GM12878 (cell line): Measurements from ENCODE around the gene LRTM2. TPM values are rescaled to one million over a fixed set of nuclear protein-coding genes. Genes with fewer than 3 reads are reported as not detected.

Experiments used
- ATAC-seq: fragments of 200-7000 bp; cut with Tn5 transposase; 3 replicates; pipeline ENCODE4 v1.9.1; 2020; ENCODE audit warnings: mild to moderate bottlenecking, moderate library complexity
- BruUV-seq: library from RNA; stranded (reverse); fragments of 400-500 nt; replicated peaks from 2 replicates; lab custom pipeline; 2021; lab: Mats Ljungman, UMichigan
- CTCF ChIA-PET: fragments of 300-600 bp; sonication (Branson Sonifier 250); formaldehyde crosslinking; extraction: SDS; loops from one replicate; lab custom pipeline; 2021; ENCODE audit warnings: inconsistent platforms; lab: Yijun Ruan, JAX
- POLR2A ChIA-PET: fragments of 350-600 bp; formaldehyde crosslinking; extraction: SDS; loops from one replicate; lab custom pipeline; 2021; ENCODE audit warnings: inconsistent platforms; lab: Charles Lee
- RAD21 ChIA-PET: fragments of 300-600 bp; sonication (Branson Sonifier 250); formaldehyde crosslinking; loops from one replicate; lab custom pipeline; 2023; ENCODE audit warnings: antibody characterized with exemption; ENCODE audit not compliant: unreplicated experiment; lab: Charles Lee
- SMC1A ChIA-PET: fragments of 300-600 bp; sonication (Branson Sonifier 250); formaldehyde crosslinking; loops from one replicate; lab custom pipeline; 2023; ENCODE audit not compliant: unreplicated experiment, uncharacterized antibody; lab: Charles Lee
- DNase-seq: peaks from one replicate; pipeline ENCODE4 v3.0.0-alpha.2; 2011; ENCODE audit warnings: low read depth, low spot score
- FAIRE-seq: peaks from 3 replicates; lab custom pipeline; 2011; peaks lifted over from hg19 to GRCh38; lab: Jason Lieb, UNC
- H2AFZ ChIP-seq: 2 replicates; pipeline ENCODE4 v1.6.0; 2011; ENCODE audit warnings: low read depth, low read length, control low read depth; ENCODE audit not compliant: control insufficient read depth
- H3K27ac ChIP-seq: 2 replicates; pipeline ENCODE4 v1.5.1; 2011; ENCODE audit warnings: control low read depth; ENCODE audit not compliant: control insufficient read depth, insufficient read depth
- H3K27me3 ChIP-seq, 2 experiments: replicated peaks in 1 of 2; 2 replicates each; pipeline versions ENCODE4 v1.6.0 to v1.6.1; 2011; ENCODE audit warnings: low read length in 1 of 2; ENCODE audit not compliant: control insufficient read depth in 2 of 2, insufficient read depth in 2 of 2
- H3K36me3 ChIP-seq, 2 experiments: 2 replicates each; pipeline ENCODE4 v1.5.1; 2011; ENCODE audit warnings: low read length in 1 of 2; ENCODE audit not compliant: control insufficient read depth in 2 of 2, insufficient read depth in 2 of 2
- H3K4me1 ChIP-seq: 2 replicates; pipeline ENCODE4 v1.6.1; 2011; ENCODE audit warnings: mild to moderate bottlenecking, low read length, moderate library complexity, mixed read lengths; ENCODE audit not compliant: control insufficient read depth, insufficient read depth
- H3K4me2 ChIP-seq: 2 replicates; pipeline ENCODE4 v1.6.0; 2011; ENCODE audit warnings: control low read depth; ENCODE audit not compliant: control insufficient read depth, insufficient read depth
- H3K4me3 ChIP-seq: fragments of 200-600 bp; sonication (generic); 2 replicates; pipeline ENCODE4 v1.5.1; 2016
- H3K79me2 ChIP-seq: 2 replicates; pipeline ENCODE4 v1.6.0; 2011; ENCODE audit warnings: low read length; ENCODE audit not compliant: control insufficient read depth, insufficient read depth
- H3K9ac ChIP-seq: 2 replicates; pipeline ENCODE4 v1.8.0; 2011; ENCODE audit warnings: low read length, control low read depth, mixed read lengths; ENCODE audit not compliant: control insufficient read depth, insufficient read depth
- H3K9me3 ChIP-seq: replicated peaks from 3 replicates; pipeline ENCODE4 v1.5.1; 2011; ENCODE audit warnings: mild to moderate bottlenecking, low read length; ENCODE audit not compliant: control insufficient read depth, insufficient read depth
- H4K20me1 ChIP-seq: 2 replicates; pipeline ENCODE4 v1.6.0; 2011; ENCODE audit not compliant: control insufficient read depth, insufficient read depth
- BACH1 ChIP-seq: fragments of 450-650 bp; IDR thresholded peaks from 2 replicates; pipeline ENCODE4 v1.6.1; 2017; ENCODE audit warnings: mild to moderate bottlenecking, borderline replicate concordance
- BHLHE40 ChIP-seq, 2 experiments: fragments of 450-650 bp in 1 of 2; IDR thresholded peaks; 2 replicates each; pipeline ENCODE4 v1.6.1; 2011 to 2017; ENCODE audit warnings: low read depth in 2 of 2, borderline replicate concordance in 1 of 2, improper control_type of control experiment in 1 of 2, low read length in 1 of 2, mild to moderate bottlenecking in 1 of 2
- NFIC ChIP-seq: IDR thresholded peaks from 2 replicates; pipeline ENCODE4 v1.6.1; 2012; ENCODE audit warnings: low read depth, mild to moderate bottlenecking, inconsistent platforms, low read length, moderate library complexity
- RB1 ChIP-seq: fragments of 450-650 bp; formaldehyde crosslinking; IDR thresholded peaks from 2 replicates; pipeline ENCODE4 v1.6.1; 2017; ENCODE audit warnings: mild to moderate bottlenecking, borderline replicate concordance
- SMARCA5 ChIP-seq: fragments of 450-650 bp; IDR thresholded peaks from 2 replicates; pipeline ENCODE4 v1.6.1; 2017; ENCODE audit warnings: mild to moderate bottlenecking
- SRF ChIP-seq, 2 experiments: IDR thresholded peaks; 2 replicates each; pipeline ENCODE4 v1.6.1; 2011; ENCODE audit warnings: low read depth in 2 of 2, low read length in 2 of 2, mild to moderate bottlenecking in 1 of 2, moderate library complexity in 1 of 2
- TBL1XR1 ChIP-seq: IDR thresholded peaks from 2 replicates; pipeline ENCODE4 v1.6.1; 2012; ENCODE audit warnings: low read depth, low read length, improper control_type of control experiment
- WGBS: methylation state at CpG from one replicate; pipeline ENCODE4 v1.1.6; 2016; ENCODE audit warnings: low lambda C conversion rate; ENCODE audit not compliant: insufficient replicate concordance, insufficient coverage; ENCODE audit errors: missing lambda C conversion rate; 5-methylcytosine and 5-hydroxymethylcytosine counted together
- in situ Hi-C: fragments of 300-500 bp; cut with MboI; formaldehyde crosslinking; loops from 9 replicates; pipeline ENCODE4 v1.14.3; 2018; ENCODE audit warnings: mixed read lengths
- intact Hi-C: fragments of 100-400 bp; cut with micrococcal nuclease; formaldehyde crosslinking; loops from one replicate; pipeline ENCODE4 v1.14.2; 2022; ENCODE audit not compliant: unreplicated experiment
- polyA plus RNA-seq, 11 experiments: library from polyadenylated mRNA; depleted of rRNA in 4 of 11; unstranded in 6 of 11; stranded (reverse) in 5 of 11; fragments of >200 nt; fragmentation: Nextera tagmentation in 4 of 11; fragmentation: Illumina TruSeq in 1 of 11; extraction: Ambion mirVana in 4 of 11; extraction: Trizol in 1 of 11; gene quantifications; 1 replicate in 1 of 11; 2 replicates in 10 of 11; pipeline versions ENCODE4 v1.2.1 to v1.2.3, GENCODE V29; 2011 to 2016; ENCODE audit warnings: inconsistent platforms in 2 of 11, missing spikeins in 2 of 11, low read depth in 1 of 11
- total RNA-seq, 4 experiments: library from RNA; depleted of rRNA in 3 of 4; stranded (reverse); fragments of >200 nt in 3 of 4; fragmentation: Illumina TruSeq in 1 of 4; extraction: Trizol in 1 of 4; gene quantifications; 2 replicates each; pipeline versions ENCODE4 v1.2.1 to v1.2.3, GENCODE V29; 2013 to 2021
- TF ChIP-seq, protein P1 (sequence below): IDR thresholded peaks from 2 replicates; pipeline ENCODE4 v1.6.1; 2011; ENCODE audit warnings: low read depth, low read length, improper control_type of control experiment, borderline replicate concordance
- TF ChIP-seq, protein P2 (sequence below): IDR thresholded peaks from 2 replicates; pipeline ENCODE4 v1.6.1; 2012; ENCODE audit warnings: low read depth, low read length, improper control_type of control experiment

The LRTM2 gene
- total and polyA plus RNA-seq, 10 of the 15 experiments (the other 5 are each of a cell fraction or from before 2014, with no cell fraction given): 0.05 TPM; not detected in 9

DNA sequence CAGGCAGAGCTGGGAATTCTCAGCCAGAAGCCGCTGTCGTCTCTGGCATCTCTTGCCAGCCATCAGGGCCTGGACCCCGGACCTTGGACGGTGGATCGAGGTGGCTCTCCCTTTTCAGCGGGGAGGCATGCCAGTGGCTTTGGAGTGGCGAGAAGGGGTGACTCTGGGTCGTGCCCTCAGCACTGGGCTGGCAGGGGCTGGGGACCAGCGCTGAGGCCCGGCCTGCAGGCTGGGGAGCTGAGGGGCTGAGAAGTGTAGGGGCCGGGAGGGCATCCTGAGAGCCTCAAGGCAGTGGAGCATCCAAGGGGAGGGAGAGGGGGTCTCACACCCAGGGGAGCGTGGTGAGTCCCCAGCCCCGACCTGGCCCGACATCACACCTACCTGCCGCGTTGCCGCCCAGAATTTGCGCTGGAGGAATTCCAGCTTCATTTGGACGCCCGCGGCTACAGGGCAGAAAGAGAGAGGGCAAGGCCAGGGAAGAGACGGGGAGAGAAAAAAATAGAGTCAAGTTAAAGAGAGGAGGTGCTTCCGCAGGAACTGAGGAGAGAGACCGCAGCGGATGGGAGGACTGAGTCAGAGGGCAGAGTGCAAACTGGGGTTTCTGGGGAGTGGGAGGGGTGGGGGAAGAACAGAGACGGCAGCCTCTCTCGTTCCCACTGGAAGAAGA lies 9.0 kb upstream of the LRTM2 start:
- ChIA-PET POLR2A (no interaction called here), CTCF (interaction anchor here (1.3 kb wide), 2 partner anchors 129 to 223 kb away, joined by 3 to 7 read pairs; no protein-coding TSS in a partner anchor), RAD21 (no interaction called here), SMC1A (interaction anchor here (0.9 kb wide), 1 partner anchor 129 kb away, joined by 3 read pairs; no protein-coding TSS in a partner anchor)
- WGBS: 58% methylated on average over 25 of the region's 27 CpGs
- Histone ChIP-seq H3K27me3 (peaks cover 0 to 2% of the 10 kb centered on the region in 2 experiments; a peak in 3 of 4 replicates), H2AFZ (no peak overlapping the region), H4K20me1 (no peaks in the 10 kb centered on the region), H3K79me2 (no peaks in the 10 kb centered on the region), H3K36me3 (no peaks in the 10 kb centered on the region), H3K27ac (no peak overlapping the region), H3K4me2 (no peak overlapping the region), H3K9ac (no peak overlapping the region), H3K4me3 (no peak overlapping the region), H3K9me3 (no peaks in the 10 kb centered on the region), H3K4me1 (0 out of 2 replicates have a peak, but pooled peaks cover 3% of the 10 kb centered on the region)
- intact Hi-C loops: no loop called here
- ATAC-seq (no peak), FAIRE-seq (no peak), DNase-seq (no peak)
- in situ Hi-C loops: no loop called here
- TF ChIP-seq SMARCA5 (no peak), TBL1XR1 (no peak), BACH1 (no peak)
- TF ChIP-seq, protein P1, sequence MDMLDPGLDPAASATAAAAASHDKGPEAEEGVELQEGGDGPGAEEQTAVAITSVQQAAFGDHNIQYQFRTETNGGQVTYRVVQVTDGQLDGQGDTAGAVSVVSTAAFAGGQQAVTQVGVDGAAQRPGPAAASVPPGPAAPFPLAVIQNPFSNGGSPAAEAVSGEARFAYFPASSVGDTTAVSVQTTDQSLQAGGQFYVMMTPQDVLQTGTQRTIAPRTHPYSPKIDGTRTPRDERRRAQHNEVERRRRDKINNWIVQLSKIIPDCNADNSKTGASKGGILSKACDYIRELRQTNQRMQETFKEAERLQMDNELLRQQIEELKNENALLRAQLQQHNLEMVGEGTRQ: no peak
- no TSS peak for BruUV-seq

DNA sequence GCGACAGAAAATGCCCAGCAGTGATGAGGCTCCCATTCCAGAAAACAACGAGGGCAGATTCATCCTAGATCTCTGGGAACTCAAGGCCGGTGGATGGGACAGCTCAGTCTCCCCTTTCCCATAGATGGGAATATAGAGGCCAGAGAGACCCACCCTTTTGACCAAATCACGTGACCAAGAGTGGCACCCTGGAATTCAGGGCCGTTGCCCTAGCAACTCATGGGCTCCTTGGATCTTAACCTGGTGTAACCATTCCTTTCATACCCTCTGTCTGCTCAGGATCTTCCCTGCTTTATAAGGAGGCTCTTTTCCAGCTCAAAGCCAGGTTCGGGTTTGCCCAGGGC lies 8.4 kb upstream of the LRTM2 start:
- Histone ChIP-seq H2AFZ (no peak overlapping the region), H3K4me1 (0 out of 2 replicates have a peak, but pooled peaks cover 3% of the 10 kb centered on the region), H3K79me2 (no peaks in the 10 kb centered on the region), H3K4me2 (no peak overlapping the region), H3K36me3 (no peaks in the 10 kb centered on the region), H3K9ac (no peak overlapping the region), H3K9me3 (no peaks in the 10 kb centered on the region), H3K27me3 (peaks cover 0 to 2% of the 10 kb centered on the region in 2 experiments; a peak in 3 of 4 replicates), H4K20me1 (no peaks in the 10 kb centered on the region), H3K4me3 (no peak overlapping the region), H3K27ac (no peak overlapping the region)
- WGBS: 55% methylated on average over 6 of the region's 6 CpGs
- FAIRE-seq: no peak
- DNase-seq: no peak
- TF ChIP-seq NFIC (no peak), RB1 (no peak), SRF (IDR thresholded peaks at IDR 0.05; ENCODE audit: low read depth in 2 of 2, low read length in 2 of 2) (no peak), BHLHE40 (IDR thresholded peaks at IDR 0.05; ENCODE audit: borderline replicate concordance in 1 of 2, low read depth in 2 of 2, low read length in 1 of 2) (no peak)
- TF ChIP-seq, protein P2, sequence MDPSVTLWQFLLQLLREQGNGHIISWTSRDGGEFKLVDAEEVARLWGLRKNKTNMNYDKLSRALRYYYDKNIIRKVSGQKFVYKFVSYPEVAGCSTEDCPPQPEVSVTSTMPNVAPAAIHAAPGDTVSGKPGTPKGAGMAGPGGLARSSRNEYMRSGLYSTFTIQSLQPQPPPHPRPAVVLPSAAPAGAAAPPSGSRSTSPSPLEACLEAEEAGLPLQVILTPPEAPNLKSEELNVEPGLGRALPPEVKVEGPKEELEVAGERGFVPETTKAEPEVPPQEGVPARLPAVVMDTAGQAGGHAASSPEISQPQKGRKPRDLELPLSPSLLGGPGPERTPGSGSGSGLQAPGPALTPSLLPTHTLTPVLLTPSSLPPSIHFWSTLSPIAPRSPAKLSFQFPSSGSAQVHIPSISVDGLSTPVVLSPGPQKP: no peak
- SMC1A ChIA-PET: interaction anchor here (0.9 kb wide), 1 partner anchor 128 kb away, joined by 3 read pairs; no protein-coding TSS in a partner anchor
- RAD21 ChIA-PET: interaction anchor here (2.1 kb wide), 1 partner anchor 128 kb away, joined by 9 read pairs; no protein-coding TSS in a partner anchor
- BruUV-seq: no TSS peak
- in situ Hi-C loops: no loop called here
- POLR2A ChIA-PET: no interaction called here
- no peak for ATAC-seq
- intact Hi-C loops: no loop called here
- CTCF ChIA-PET: interaction anchor here (1.3 kb wide), 2 partner anchors 128 to 223 kb away, joined by 3 to 7 read pairs; no protein-coding TSS in a partner anchor
